DMS114 treated with DMSO at 0.1 percent for 48 hours (cell line): Measurements from ENCODE around the gene VWA5B2.
"Not testable (repeated sequence)": the region's sequence is repeated elsewhere in the genome, so short reads cannot be mapped to it uniquely, and the experiment has no call there.

Source experiments
- DNase-seq: peaks from one replicate; lab custom pipeline; 2025; ENCODE audit not compliant: unreplicated experiment; lab: John Stamatoyannopoulos, UW

Gene VWA5B2

GRCh38 chr3:184241141-184241446, 11.7 kb downstream of the VWA5B2 start:
- DNase-seq = no peak

- no peak for DNase-seq
Measured at GRCh38 chr3:184241447-184242296, 12.3 kb downstream of the VWA5B2 start.

GRCh38 chr3:184242297-184242685, 12.9 kb downstream of the VWA5B2 start:
- DNase-seq = no peak

GRCh38 chr3:184248454-184249411, 19.3 kb downstream of the VWA5B2 start, which contains the start of gene ALG3:
TSS of gene ALG3 (minus strand) at chr3:184248962. CDS start at chr3:184248940, 22 bp downstream.
- DNase-seq = peak; percentile 71

- DNase-seq = peak; percentile 97
Measured at GRCh38 chr3:184249412-184250166, 20.2 kb downstream of the VWA5B2 start, which contains the start of gene EEF1AKMT4. TSS of gene EEF1AKMT4 (plus strand) at chr3:184249672. CDS start at chr3:184249695, 23 bp downstream.

GRCh38 chr3:184250167-184250828, 20.9 kb downstream of the VWA5B2 start:
- peak; percentile 80 for DNase-seq

- DNase-seq = no peak
Measured at GRCh38 chr3:184255291-184256039, 26.1 kb downstream of the VWA5B2 start.

- no peak for DNase-seq
Measured at GRCh38 chr3:184257083-184257915, 27.9 kb downstream of the VWA5B2 start.

GRCh38 chr3:184258926-184259325, 29.5 kb downstream of the VWA5B2 start:
- no peak for DNase-seq

- DNase-seq = no peak
Measured at GRCh38 chr3:184259396-184259877, 30.1 kb downstream of the VWA5B2 start.

GRCh38 chr3:184259878-184260723, 30.7 kb downstream of the VWA5B2 start:
- DNase-seq = peak; percentile 14

GRCh38 chr3:184260724-184261269, 31.4 kb downstream of the VWA5B2 start:
- no peak for DNase-seq

- peak; percentile 73 for DNase-seq
Measured at GRCh38 chr3:184261270-184261853, 32.0 kb downstream of the VWA5B2 start, which contains the start of gene CAMK2N2. TSS of gene CAMK2N2 (minus strand) at chr3:184261553. CDS start at chr3:184261285, 268 bp downstream.

- peak; percentile 24 for DNase-seq
Measured at GRCh38 chr3:184261854-184262763, 32.7 kb downstream of the VWA5B2 start.

GRCh38 chr3:184262764-184263179, 33.4 kb downstream of the VWA5B2 start:
- DNase-seq = no peak

- not testable (repeated sequence) for DNase-seq
Measured at GRCh38 chr3:184267249-184267648, 37.9 kb downstream of the VWA5B2 start.
